TTC549 (cell line): ENCODE data around the gene RHEB.
"Not testable (repeated sequence)": the region's sequence is repeated elsewhere in the genome, so short reads cannot be mapped to it uniquely, and the experiment has no call there.

Source experiments
- FAIRE-seq: peaks from 2 replicates; lab custom pipeline; 2012; peaks lifted over from hg19 to GRCh38; lab: Jason Lieb, UNC

RHEB gene, protein sequence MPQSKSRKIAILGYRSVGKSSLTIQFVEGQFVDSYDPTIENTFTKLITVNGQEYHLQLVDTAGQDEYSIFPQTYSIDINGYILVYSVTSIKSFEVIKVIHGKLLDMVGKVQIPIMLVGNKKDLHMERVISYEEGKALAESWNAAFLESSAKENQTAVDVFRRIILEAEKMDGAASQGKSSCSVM

DNA sequence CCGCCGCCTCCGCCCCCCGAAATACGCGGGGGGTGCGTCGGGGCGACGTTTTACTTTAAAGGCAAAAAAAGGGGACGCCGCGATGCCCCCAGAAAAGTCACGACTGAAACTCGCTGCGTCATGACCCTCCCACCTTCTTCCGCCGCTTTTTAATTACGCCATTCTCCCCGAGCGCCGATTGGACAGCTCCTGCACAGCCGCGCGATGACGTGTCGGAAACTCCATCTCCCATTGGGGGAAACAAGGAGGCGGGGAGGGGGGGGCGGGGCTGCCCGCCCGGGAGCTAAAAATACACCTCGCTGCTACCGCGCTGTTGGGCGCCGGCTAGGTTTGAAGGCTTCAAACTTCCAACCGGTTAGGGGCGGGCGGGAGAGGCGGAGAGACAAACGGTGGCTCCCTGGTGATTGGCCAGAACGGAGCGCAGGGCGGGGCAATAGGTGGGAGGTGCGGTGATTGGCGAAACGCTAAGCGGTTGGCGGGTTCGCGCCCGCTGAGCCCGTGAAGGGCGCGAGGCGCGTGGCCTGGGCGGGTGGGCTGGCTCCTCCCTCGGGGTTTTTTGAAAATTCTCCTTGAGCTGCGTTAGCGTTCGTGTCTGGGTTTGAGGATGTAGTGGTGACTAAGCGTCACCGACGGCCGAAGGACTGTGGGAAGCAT is at the start of gene RHEB:
Gene RHEB (minus strand): TSS at position 131 of the 654 bp plus-strand sequence. CDS start 384 bp downstream, outside the sequence.
- FAIRE-seq: no peak

DNA sequence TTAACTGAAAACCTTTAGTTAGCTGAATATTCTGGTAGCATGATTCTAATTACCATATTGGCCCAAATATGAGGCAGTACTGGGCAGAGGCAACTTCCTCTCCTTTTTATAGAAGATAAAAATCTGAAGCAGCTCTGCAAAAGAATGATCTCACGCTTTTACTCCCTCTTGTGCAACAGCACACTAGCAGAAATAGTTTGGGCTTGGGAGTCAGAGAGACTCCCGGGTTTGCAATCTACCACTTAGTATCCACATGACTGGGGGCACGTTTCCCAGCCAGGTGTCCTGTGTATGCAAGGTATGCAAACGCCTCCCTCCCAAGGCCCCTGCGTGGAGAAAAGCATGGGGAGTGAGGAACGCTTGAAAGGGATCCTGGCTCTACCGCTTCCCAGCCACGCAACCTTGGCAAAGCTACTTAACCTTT is 47.2 kb upstream of the RHEB start:
- no peak for FAIRE-seq

DNA sequence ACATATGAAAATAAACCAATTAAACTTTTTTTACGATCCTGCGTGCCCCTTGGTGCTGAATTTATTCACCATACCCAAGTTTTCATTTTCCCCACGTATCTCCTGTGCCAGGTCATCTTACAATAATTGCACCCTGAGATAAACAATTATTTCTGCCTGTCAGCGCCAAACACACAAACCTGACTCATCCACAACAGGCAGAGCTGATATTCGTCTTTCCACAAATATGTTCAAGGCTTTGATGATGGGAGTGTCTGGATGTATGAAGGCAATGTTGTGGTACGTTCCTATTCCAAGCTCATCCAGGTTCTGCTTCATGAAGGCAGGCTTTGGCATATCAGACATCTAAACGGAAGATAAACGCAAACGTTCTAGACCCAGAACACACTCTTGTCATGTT is 45.8 kb upstream of the RHEB start:
- no peak for FAIRE-seq

DNA sequence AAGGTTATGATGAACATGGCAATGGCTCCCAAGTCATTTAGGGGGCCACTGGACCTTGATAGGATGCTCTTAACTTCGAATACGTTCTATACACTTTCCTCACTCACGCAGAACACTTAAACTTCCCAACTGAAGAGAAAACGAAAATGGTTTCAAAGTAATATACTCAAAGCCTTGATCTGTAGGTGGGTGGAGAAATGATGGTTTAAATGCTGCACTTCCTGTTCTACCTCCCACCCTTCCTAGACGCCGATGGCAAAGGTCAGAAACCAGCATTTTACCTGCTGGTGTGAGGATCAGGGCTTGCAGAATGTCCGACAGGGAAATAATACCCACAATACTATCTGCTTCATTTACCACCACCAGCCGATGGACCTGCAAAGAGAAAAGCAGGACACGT is 40.5 kb upstream of the RHEB start:
- no peak for FAIRE-seq

DNA sequence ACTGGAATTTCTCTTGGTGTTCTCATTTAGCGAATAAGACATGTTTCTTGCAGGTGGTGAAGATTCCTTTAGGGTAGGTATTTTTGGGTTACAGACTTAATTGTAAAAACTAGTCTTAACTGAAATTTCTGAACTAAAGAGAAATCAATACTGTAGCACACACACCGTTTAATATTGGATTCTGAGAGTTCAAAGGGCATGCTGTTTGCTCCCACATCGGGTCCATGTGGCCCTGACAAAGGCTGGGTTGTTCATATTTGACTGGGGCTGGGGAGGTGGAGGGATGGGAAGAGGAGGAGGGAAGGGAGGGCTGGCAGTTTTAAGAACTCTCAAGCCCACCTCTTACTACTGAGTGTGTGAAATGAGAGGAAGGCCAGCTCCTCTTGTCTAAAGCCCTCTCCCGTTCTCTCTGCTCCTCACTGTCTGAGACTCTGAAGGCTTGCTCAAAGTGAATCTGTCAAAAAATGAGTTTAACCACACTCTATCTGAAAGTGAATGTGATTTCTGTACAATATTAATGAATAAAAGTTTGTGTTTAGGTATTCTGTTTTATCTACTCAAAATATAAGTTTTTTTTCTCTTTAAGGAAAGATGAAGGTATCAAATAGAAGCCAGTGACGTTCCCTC is 40.0 kb upstream of the RHEB start:
- no peak for FAIRE-seq

DNA sequence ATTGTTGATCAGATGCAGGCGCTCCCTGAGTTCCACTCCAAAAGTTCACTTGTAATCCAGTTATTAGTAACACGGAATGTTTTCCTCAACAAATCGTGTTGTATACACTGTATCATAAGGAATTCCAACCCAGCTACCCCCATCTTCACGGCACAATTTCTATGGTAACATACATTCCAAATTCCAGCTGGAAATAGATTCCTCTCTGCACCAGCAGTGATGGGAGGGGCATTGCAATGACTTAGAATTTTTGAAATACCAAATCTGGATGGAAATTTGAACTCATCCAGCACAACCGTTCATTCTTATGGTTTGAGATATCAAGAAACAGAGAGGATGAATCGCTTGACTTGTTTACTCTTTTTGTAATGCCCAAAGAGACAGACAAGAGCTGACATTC is 38.9 kb upstream of the RHEB start:
- FAIRE-seq: no peak

DNA sequence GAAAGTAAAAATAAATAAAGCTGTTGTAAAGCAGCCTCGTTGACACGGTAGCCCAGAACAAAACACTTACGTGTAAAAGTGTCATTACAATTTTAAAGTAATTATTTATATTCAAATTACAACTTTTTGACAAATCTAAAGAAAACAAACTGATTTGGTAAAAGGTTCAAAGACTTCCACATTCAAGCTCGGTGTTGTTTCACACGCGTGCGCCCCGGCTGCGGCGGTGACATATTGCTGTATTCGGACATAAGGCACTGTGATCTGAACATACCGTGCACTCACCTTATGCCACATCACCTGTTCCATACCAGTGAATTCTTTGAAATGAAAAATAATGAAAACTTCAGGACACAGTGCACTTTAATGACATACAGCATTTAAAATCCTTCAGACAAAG is 36.9 kb upstream of the RHEB start:
- FAIRE-seq: no peak

DNA sequence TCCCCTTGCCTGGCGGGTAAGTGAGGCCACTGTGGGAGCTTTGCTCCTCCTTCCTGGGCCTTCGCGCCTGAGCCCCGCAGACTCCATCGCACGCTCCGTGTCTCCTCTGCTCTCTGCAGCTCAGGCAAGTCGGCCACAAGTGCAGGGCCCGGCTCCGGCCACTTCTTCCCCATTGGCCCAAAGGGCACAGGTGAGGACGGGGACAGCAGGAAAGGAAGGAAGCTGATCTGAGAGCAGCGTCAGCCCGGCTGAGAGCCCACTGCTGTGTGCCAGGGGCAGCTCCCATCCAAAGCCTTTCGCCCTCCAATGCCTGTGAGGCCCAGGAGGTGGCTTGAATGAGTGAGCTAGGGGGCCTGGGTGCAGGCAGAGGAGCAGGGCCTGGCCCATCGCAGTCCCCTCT is 33.7 kb upstream of the RHEB start:
- FAIRE-seq: no peak

DNA sequence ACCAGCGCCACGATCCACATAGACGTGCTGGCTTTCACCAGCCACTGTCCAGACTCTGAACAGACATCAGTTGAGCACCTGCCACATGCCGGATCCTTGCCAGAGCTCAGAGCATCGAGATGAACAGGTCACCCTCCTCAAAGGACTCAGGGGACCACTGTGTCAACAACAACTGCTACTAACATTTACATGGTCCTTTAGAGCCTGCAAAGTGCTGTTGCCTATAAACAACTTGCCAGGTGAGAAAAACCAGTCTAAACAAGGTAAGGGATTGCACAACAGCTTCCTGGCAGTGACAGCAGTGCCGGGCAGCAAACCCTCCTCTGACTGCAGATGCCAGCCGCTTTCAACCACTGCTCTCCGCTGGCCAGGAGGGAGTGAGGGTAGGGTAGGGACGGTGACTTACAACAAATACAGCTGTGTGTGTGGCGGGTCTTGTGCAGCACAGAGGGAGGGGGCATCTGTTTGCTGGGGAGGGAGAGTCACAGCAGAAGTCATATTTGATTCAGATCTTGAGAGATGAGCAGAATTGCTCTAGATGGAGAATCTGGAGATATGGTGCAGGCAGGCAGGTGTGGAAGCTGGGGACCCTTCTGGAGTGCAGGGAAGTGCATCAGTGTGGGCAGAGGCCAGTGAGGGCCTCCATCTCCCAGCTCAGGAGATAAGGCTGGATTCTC is 32.8 kb upstream of the RHEB start:
- FAIRE-seq: no peak

DNA sequence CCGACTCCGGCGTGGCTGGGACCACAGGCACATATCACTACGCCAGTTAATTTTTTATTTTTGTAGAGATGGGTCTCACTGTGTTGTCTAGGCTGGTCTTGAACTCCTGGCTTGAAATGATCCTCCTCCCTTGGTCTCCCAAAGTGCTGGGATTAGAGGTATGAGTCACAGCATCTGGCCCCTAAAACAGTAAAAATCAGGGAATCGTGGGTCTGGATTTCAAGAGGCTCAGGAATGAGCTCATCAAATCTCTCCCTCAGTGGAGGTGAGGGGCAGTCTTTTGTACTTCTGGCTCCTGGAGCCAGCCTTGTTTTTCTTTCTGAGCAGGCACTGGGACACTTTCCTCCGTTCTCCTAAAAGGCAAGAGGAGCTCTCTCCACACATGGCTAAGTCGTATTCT is 32.1 kb upstream of the RHEB start:
- no peak for FAIRE-seq

DNA sequence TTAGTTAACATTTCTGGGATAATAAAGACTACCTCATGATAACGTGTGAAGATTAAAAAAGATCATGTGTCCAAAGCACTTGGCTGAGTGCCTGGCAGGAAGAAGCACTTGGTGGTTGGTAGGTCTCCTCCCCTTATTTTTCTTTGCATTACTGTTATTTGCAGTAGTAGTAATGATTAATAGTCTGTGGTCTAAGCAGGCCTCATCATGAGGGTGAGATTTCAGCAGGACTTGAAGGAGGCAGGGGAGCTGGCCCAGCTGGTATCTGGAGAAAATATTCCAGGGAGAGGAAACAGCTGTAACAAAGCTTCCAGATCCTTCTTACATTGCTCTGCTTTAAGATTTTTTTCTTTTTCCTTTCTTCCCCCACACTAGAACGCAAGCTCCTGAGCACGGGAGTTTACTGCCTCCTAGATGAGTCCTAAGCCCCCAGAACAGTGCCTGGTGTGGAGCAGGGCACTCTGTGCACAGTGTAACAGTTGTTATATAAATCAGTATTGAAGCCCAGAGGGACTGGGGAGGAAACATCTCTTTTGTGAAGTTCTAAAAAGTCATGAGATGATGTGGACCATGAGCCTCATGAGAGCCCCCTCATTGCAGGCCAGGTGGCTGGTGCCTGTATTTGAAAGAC is 31.1 kb upstream of the RHEB start:
- no peak for FAIRE-seq

DNA sequence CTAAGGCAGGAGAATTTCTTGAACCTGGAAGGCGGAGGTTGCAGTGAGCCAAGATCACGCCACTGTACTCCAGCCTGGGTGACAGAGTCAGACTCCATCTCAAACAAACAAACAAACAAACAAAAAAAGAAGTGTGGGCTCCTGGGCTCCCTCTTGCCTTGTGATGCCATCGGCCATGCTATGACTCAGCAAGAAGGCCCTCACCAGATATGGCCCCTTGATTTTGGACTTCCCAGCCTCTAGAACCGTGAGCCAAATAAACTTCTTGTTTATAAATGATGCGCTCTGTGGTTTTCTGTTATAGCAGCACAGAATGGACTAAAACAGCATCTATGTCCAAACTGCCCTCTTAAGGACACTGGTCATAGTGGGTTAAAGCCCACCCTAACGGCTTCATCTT is 29.9 kb upstream of the RHEB start:
- no peak for FAIRE-seq

DNA sequence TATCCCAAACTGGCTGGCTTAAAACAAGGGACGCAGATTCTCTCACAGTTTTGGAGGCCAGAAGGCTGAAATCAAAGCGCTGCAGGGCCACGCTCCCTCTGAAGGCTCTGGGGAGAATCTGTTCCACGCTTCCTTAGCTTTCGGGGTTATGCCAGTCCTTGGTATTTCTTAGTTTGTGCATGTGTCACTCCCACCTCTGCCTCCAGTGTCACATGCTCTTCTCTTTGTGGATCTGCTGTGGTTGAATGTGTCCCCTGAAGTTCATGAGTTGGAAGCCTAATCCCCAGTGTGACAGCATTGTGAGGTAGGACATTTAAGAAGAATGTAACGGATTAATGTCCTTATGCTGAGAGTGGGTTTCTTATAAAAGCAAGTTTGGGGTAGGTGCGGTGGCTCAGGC is 29.4 kb upstream of the RHEB start:
- FAIRE-seq: no peak

DNA sequence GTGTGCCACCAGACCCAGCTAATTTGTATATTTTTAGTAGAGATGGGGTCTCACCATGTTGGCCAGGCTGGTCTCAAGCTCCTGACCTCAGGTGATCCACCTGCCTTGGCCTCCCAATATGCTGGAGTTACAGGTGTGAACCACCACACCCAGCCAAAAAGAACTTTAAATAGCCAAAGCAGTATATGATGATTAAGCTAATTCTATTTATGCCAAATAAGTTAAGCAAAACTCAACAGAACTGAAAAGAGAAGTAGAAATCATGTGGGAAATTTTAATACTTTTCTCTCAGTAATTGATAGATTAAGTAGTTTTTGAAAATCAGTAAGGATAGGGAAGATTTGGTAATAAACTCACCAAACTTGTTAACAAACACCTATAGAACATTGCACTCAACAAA is 24.5 kb upstream of the RHEB start:
- FAIRE-seq: no peak

DNA sequence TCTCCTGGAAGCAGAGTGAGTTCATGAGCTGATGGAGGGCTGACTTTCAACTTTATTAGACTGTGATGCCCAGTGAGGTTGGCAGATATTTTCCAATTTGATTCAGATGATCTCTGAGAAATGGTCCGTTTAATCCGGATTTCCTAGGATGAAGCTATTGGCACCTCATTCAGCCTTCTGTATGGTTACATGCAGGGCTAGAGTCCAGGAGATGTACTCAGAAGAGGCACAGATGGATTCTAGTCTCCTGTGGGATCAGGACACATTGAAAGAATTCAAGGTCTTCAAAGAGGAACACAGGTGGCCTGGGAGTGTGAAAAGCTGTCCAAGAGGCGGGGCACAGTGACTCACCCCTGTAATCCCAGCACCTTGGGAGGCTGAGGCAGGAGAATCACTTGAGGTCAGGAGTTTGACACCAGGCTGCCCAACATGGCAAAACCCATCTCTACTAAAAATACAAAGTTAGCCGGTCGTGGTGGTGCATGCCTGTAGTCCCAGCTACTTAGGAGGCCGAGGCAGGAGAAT is 23.0 kb upstream of the RHEB start:
- no peak for FAIRE-seq

DNA sequence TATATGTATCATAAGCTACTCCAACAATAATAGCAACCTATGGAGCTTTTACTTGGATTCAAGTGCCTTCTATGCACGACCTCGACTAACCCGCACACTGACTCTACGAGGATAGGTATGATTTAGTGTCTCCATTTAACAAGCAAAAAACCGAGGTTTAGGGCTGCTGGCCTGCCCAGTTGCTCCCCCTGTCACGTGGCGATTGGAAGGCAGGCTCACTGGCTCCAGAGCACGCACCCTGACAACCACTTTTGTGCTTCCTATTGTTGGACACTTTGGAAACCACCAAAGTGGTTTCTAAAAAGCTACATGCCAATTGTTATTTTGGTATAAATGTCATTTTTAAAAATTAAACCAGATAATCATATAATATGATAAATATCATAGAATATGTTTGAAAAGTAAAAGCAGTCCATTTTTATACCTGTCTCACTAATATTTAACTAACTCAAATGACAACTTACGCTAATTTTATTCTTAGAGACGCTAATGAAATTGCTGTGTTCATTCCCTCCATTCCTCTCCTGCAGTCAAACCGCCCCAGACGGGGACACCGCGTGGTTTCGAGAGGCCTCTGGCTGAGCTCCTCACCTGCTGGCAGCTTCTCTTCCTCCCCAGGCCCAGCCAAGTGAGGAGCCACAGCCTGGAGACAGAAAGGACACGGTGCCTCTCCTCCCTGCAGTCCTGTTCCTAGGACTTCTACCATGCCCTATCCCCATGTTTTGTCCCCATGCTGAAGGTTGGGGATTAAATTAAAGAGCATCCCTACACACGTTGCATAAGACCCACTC is 22.2 kb upstream of the RHEB start:
- FAIRE-seq: no peak

DNA sequence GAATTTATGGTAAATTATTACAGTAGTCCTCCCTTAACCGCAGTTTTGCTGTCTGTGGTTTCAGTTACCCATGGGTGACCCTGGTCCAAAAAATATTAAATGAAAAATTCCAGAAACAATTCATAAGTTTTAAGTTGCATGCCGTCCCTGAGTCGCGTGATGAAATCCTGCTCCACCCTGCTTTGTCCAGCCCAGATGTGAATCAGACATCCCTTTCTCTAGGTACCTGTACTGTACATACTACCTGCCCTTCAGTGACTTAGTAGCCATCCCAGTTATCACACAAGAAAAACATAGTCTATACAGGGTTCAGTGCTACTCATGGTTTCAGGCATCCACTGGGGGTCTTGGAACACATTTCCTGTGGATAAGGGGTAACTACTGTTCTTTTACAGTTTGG is 20.5 kb upstream of the RHEB start:
- FAIRE-seq: no peak

DNA sequence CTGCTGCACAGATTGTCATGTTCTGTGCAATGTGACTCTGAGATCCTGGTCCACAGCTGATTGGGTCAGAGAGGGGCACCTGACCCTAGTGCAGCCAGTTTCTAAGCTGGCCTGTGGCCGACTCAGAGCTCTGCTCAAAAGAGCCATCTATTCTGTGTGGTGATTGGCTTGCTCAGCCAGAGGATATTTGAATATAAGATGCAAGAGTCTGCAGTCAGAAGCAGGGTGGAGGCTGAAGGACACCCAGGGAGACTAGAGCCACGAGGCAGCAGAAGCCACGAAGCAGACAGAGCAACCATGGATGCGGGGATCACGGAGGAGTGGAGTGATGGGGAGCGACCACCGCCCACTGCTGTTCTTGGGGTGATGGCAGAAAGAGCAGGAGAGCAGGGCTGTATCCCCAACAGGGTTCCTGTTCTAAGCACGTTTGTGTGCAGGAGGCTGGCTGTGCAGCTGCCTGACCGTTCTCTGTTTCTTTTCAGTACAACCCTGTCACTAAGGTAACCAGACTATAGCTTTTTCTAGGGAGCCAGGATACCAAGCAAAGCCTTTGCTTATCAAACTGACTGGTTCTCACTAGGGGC is 19.5 kb upstream of the RHEB start:
- no peak for FAIRE-seq

DNA sequence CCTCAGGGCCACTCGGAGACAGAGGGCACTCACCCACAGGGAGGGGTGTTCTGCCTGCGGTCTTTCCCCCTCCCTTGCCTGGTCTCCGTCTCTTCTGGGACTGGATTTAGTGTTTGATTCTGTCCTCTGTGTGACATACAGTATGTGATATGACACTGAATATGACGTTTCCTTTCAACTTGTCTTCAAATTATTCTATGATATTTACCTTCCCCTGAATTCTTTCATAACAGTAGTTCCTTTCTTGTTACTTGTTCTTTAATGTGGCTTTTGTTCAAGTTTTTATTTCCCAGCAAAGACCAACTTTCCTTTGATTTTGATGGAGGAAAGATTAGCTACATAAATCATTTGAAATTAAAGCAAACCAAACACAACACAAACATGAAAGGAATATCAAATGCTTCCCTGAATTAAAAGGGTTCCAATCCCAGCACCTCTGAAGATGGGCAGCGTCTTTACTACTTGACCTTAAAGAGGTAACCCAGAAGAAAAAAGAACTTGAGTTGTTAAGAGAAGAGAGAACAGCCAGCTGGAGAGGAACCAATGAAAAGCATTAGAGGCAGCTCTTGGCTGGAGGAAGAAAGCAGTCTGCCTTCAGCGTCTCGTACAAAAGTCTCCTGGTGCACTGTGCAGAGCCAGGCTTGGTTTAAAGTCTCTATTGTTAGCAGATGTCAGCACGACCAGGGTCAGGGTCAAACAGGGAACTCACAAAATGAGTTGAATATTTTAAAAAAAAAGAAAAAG is 18.3 kb upstream of the RHEB start:
- FAIRE-seq: no peak

DNA sequence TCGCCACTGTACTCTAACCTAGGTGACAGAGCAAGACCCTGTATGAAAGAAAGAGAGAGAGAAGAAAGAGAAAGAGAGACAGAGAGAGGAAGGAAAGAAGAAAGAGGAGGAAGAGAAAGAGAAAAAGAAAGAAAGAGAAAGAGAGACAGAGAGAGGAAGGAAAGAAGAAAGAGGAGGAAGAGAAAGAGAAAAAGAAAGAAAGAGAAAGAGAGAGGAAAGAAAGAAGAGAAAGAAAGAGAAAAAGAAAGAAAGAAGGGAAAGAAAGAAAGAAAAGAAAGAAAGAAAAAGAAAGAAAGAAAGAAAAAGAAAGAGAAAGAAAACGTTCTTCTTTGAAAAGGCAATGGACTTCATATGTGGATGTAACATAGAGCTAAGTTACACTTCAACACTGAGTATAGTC is 16.5 kb upstream of the RHEB start:
- not testable (repeated sequence) for FAIRE-seq

DNA sequence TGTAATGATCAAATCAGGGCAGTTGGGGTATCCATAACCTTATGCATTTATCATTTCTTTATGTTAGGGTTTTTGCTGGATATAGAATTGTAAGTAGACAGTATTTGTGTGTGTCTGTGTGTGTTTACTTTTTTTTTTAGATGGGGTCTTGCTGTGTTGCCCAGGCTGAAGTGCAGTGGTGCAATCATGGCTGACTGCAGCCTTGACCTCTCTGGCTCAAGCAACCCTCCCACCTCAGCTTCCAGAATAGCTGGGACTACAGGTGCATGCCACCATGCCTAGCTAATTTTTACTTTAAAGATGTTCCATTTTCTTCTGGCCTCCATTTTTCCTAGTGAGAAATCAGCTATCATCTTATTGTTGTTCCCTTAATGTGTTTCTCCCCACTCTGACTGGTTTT is 10.1 kb upstream of the RHEB start:
- FAIRE-seq: no peak
